ENCODE data around the gene AUTS2. TPM values are rescaled to one million over a fixed set of nuclear protein-coding genes. Genes with fewer than 3 reads are reported as not detected.

The AUTS2 gene
- total RNA-seq, 1 experiment from 2014 or later: 50.0 TPM

DNA sequence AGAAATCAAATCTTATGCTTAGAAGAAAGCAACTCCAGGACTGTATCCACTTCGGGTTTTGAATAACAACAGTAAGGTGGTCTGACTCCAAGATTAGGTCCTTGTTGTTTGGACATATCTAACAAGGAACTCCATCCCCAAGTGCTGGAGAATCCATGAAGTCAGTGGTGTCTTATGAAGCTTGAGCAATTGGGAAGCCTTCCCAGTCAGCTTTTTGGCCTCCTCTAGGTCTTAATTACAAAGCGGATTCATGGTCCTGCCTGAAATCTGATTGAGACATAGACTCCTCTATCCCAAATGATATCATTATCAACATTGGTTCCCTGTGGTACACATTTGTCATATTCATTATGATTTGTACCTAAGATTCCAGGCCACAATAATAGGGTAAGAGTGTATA lies 642.6 kb downstream of the AUTS2 start (continued):
- TF ChIP-seq, protein P1, sequence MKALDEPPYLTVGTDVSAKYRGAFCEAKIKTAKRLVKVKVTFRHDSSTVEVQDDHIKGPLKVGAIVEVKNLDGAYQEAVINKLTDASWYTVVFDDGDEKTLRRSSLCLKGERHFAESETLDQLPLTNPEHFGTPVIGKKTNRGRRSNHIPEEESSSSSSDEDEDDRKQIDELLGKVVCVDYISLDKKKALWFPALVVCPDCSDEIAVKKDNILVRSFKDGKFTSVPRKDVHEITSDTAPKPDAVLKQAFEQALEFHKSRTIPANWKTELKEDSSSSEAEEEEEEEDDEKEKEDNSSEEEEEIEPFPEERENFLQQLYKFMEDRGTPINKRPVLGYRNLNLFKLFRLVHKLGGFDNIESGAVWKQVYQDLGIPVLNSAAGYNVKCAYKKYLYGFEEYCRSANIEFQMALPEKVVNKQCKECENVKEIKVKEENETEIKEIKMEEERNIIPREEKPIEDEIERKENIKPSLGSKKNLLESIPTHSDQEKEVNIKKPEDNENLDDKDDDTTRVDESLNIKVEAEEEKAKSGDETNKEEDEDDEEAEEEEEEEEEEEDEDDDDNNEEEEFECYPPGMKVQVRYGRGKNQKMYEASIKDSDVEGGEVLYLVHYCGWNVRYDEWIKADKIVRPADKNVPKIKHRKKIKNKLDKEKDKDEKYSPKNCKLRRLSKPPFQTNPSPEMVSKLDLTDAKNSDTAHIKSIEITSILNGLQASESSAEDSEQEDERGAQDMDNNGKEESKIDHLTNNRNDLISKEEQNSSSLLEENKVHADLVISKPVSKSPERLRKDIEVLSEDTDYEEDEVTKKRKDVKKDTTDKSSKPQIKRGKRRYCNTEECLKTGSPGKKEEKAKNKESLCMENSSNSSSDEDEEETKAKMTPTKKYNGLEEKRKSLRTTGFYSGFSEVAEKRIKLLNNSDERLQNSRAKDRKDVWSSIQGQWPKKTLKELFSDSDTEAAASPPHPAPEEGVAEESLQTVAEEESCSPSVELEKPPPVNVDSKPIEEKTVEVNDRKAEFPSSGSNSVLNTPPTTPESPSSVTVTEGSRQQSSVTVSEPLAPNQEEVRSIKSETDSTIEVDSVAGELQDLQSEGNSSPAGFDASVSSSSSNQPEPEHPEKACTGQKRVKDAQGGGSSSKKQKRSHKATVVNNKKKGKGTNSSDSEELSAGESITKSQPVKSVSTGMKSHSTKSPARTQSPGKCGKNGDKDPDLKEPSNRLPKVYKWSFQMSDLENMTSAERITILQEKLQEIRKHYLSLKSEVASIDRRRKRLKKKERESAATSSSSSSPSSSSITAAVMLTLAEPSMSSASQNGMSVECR (CRISPR knock-in tag; IDR thresholded peaks at IDR 0.05; ENCODE audit: borderline replicate concordance): no peak
- TF ChIP-seq IRF2 (CRISPR knock-in tag; IDR thresholded peaks at IDR 0.05; ENCODE audit: borderline replicate concordance, low read depth): no peak
- no peak for TF ChIP-seq GABPB1 (CRISPR knock-in tag; IDR thresholded peaks at IDR 0.05)
- no peak for TF ChIP-seq ESRRA (CRISPR knock-in tag; IDR thresholded peaks at IDR 0.05; ENCODE audit: borderline replicate concordance)
- TF ChIP-seq, protein P2, sequence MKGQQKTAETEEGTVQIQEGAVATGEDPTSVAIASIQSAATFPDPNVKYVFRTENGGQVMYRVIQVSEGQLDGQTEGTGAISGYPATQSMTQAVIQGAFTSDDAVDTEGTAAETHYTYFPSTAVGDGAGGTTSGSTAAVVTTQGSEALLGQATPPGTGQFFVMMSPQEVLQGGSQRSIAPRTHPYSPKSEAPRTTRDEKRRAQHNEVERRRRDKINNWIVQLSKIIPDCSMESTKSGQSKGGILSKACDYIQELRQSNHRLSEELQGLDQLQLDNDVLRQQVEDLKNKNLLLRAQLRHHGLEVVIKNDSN (CRISPR knock-in tag; IDR thresholded peaks at IDR 0.05): no peak
- no peak for TF ChIP-seq ZNF232 (CRISPR knock-in tag; IDR thresholded peaks at IDR 0.05)
- no peak for TF ChIP-seq JUN (CRISPR knock-in tag; IDR thresholded peaks at IDR 0.05)
- no peak for TF ChIP-seq ZNF396 (CRISPR knock-in tag; IDR thresholded peaks at IDR 0.05; ENCODE audit: borderline replicate concordance)
- TF ChIP-seq FOXK1 (CRISPR knock-in tag; IDR thresholded peaks at IDR 0.05): no peak

DNA sequence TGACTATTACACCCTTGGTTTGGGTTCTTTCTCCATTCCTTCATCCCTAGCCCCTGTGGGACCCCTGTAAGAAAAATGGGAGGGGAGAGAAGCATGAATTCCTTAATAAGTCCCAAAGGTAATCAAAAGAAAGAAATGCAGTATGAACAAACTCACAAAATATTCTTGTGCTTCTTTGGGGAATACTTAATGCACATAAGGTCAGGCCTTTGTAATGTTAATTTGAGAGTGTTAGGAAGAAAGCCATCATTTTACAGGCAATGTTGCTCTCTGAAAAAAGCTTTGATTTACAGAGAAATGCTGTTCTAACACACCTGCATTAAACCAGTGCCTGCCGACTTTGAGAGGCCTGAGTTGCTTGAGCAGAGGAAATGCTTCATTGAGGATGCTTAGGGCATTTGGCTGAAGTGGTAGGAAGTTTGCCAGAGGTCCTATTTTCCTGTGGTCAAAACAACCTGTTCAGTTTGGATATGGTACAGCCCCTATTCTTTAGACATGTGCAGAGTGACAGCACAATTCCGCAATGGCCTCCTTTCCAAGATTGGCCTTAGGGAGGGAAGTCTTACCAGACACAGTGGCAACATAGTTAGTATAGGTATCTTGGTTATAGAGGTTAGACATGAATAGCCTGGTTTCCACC lies 643.4 kb downstream of the AUTS2 start:
- no peaks in the 10 kb centered on the region for H3K9me3 Mint-ChIP-seq
- peaks cover 20% of the 10 kb centered on the region for H3K4me1 Mint-ChIP-seq
- DNase-seq (ENCODE audit: low spot score) (no peak), ATAC-seq (no peak)
- no peaks in the 10 kb centered on the region; the same call in 1 of the 2 replicates for H3K27me3 Mint-ChIP-seq (ENCODE audit: low read depth)
- no peak overlapping the region for H3K27ac Mint-ChIP-seq
- CTCF ChIA-PET: no interaction called here
- POLR2A ChIA-PET: no interaction called here
- H3K4me3 Mint-ChIP-seq: no peak overlapping the region
- H3K36me3 Mint-ChIP-seq: no peaks in the 10 kb centered on the region
- TF ChIP-seq, protein P3, sequence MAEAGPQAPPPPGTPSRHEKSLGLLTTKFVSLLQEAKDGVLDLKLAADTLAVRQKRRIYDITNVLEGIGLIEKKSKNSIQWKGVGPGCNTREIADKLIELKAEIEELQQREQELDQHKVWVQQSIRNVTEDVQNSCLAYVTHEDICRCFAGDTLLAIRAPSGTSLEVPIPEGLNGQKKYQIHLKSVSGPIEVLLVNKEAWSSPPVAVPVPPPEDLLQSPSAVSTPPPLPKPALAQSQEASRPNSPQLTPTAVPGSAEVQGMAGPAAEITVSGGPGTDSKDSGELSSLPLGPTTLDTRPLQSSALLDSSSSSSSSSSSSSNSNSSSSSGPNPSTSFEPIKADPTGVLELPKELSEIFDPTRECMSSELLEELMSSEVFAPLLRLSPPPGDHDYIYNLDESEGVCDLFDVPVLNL (CRISPR knock-in tag; IDR thresholded peaks at IDR 0.05; ENCODE audit: borderline replicate concordance, low read depth): no peak
- TF ChIP-seq ZBTB21 (CRISPR knock-in tag; IDR thresholded peaks at IDR 0.05; ENCODE audit: borderline replicate concordance) (no peak), TP53 (CRISPR knock-in tag; IDR thresholded peaks at IDR 0.05) (no peak), KAT7 (CRISPR knock-in tag; IDR thresholded peaks at IDR 0.05; ENCODE audit: borderline replicate concordance) (no peak), ELF4 (CRISPR knock-in tag; IDR thresholded peaks at IDR 0.05; ENCODE audit: low read depth) (no peak), GABPB1 (CRISPR knock-in tag; IDR thresholded peaks at IDR 0.05) (no peak), OVOL2 (CRISPR knock-in tag; IDR thresholded peaks at IDR 0.05; ENCODE audit: borderline replicate concordance) (no peak), CBFB (CRISPR knock-in tag; IDR thresholded peaks at IDR 0.05; ENCODE audit: low read depth) (no peak), CREM (CRISPR knock-in tag; IDR thresholded peaks at IDR 0.05) (no peak), GRHL2 (CRISPR knock-in tag; IDR thresholded peaks at IDR 0.05; ENCODE audit: insufficient replicate concordance, severe bottlenecking) (no peak)
- TF ChIP-seq, protein P4, sequence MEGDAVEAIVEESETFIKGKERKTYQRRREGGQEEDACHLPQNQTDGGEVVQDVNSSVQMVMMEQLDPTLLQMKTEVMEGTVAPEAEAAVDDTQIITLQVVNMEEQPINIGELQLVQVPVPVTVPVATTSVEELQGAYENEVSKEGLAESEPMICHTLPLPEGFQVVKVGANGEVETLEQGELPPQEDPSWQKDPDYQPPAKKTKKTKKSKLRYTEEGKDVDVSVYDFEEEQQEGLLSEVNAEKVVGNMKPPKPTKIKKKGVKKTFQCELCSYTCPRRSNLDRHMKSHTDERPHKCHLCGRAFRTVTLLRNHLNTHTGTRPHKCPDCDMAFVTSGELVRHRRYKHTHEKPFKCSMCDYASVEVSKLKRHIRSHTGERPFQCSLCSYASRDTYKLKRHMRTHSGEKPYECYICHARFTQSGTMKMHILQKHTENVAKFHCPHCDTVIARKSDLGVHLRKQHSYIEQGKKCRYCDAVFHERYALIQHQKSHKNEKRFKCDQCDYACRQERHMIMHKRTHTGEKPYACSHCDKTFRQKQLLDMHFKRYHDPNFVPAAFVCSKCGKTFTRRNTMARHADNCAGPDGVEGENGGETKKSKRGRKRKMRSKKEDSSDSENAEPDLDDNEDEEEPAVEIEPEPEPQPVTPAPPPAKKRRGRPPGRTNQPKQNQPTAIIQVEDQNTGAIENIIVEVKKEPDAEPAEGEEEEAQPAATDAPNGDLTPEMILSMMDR (IDR thresholded peaks at IDR 0.05): no peak
- TF ChIP-seq, protein P5, sequence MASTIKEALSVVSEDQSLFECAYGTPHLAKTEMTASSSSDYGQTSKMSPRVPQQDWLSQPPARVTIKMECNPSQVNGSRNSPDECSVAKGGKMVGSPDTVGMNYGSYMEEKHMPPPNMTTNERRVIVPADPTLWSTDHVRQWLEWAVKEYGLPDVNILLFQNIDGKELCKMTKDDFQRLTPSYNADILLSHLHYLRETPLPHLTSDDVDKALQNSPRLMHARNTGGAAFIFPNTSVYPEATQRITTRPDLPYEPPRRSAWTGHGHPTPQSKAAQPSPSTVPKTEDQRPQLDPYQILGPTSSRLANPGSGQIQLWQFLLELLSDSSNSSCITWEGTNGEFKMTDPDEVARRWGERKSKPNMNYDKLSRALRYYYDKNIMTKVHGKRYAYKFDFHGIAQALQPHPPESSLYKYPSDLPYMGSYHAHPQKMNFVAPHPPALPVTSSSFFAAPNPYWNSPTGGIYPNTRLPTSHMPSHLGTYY (CRISPR knock-in tag; IDR thresholded peaks at IDR 0.05): no peak
- TF ChIP-seq, protein P6, sequence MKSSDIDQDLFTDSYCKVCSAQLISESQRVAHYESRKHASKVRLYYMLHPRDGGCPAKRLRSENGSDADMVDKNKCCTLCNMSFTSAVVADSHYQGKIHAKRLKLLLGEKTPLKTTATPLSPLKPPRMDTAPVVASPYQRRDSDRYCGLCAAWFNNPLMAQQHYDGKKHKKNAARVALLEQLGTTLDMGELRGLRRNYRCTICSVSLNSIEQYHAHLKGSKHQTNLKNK (CRISPR knock-in tag; IDR thresholded peaks at IDR 0.05): no peak
- TF ChIP-seq, protein P7, sequence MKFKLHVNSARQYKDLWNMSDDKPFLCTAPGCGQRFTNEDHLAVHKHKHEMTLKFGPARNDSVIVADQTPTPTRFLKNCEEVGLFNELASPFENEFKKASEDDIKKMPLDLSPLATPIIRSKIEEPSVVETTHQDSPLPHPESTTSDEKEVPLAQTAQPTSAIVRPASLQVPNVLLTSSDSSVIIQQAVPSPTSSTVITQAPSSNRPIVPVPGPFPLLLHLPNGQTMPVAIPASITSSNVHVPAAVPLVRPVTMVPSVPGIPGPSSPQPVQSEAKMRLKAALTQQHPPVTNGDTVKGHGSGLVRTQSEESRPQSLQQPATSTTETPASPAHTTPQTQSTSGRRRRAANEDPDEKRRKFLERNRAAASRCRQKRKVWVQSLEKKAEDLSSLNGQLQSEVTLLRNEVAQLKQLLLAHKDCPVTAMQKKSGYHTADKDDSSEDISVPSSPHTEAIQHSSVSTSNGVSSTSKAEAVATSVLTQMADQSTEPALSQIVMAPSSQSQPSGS (CRISPR knock-in tag; IDR thresholded peaks at IDR 0.05; ENCODE audit: borderline replicate concordance, low read depth): no peak
- TF ChIP-seq, protein P8, sequence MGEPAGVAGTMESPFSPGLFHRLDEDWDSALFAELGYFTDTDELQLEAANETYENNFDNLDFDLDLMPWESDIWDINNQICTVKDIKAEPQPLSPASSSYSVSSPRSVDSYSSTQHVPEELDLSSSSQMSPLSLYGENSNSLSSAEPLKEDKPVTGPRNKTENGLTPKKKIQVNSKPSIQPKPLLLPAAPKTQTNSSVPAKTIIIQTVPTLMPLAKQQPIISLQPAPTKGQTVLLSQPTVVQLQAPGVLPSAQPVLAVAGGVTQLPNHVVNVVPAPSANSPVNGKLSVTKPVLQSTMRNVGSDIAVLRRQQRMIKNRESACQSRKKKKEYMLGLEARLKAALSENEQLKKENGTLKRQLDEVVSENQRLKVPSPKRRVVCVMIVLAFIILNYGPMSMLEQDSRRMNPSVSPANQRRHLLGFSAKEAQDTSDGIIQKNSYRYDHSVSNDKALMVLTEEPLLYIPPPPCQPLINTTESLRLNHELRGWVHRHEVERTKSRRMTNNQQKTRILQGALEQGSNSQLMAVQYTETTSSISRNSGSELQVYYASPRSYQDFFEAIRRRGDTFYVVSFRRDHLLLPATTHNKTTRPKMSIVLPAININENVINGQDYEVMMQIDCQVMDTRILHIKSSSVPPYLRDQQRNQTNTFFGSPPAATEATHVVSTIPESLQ (CRISPR knock-in tag; IDR thresholded peaks at IDR 0.05): no peak
